Neutrophil (primary cell): ENCODE data around the gene GFOD2.

Experiments used
- H3K27ac ChIP-seq: fragments of 200-600 bp; sonication (generic); 2 replicates; pipeline ENCODE4 v1.5.1; 2016; ENCODE audit warnings: mild to moderate bottlenecking, moderate library complexity
- H3K27me3 ChIP-seq: fragments of 200-600 bp; sonication (generic); 2 replicates; pipeline ENCODE4 v1.6.0; 2016; ENCODE audit warnings: mild to moderate bottlenecking
- H3K36me3 ChIP-seq: fragments of 200-600 bp; sonication (generic); 2 replicates; pipeline ENCODE4 v1.5.1; 2017
- H3K4me1 ChIP-seq, 2 experiments: fragments of 200-600 bp in 1 of 2; sonication (generic) in 1 of 2; 1 replicate in 1 of 2; 2 replicates in 1 of 2; pipeline versions ENCODE4 v1.5.1 to v1.6.1; 2013 to 2016; ENCODE audit warnings: low read depth in 1 of 2, low read length in 1 of 2, mild to moderate bottlenecking in 1 of 2, moderate library complexity in 1 of 2; ENCODE audit not compliant: control insufficient read depth in 1 of 2, insufficient read depth in 1 of 2
- H3K4me3 ChIP-seq, 2 experiments: fragments of 200-600 bp in 1 of 2; sonication (generic) in 1 of 2; 1 replicate in 1 of 2; 2 replicates in 1 of 2; pipeline ENCODE4 v1.5.1; 2013 to 2016; ENCODE audit warnings: low read depth in 1 of 2, low read length in 1 of 2, mild to moderate bottlenecking in 1 of 2, moderate library complexity in 1 of 2
- H3K9me3 ChIP-seq: fragments of 200-600 bp; sonication (generic); 2 replicates; pipeline ENCODE4 v1.5.1; 2016
- TF ChIP-seq, protein P1 (sequence below): fragments of 200-600 bp; sonication (generic); IDR thresholded peaks from 2 replicates; pipeline ENCODE4 v1.5.1; 2016; ENCODE audit warnings: antibody characterized with exemption

The GFOD2 gene

DNA sequence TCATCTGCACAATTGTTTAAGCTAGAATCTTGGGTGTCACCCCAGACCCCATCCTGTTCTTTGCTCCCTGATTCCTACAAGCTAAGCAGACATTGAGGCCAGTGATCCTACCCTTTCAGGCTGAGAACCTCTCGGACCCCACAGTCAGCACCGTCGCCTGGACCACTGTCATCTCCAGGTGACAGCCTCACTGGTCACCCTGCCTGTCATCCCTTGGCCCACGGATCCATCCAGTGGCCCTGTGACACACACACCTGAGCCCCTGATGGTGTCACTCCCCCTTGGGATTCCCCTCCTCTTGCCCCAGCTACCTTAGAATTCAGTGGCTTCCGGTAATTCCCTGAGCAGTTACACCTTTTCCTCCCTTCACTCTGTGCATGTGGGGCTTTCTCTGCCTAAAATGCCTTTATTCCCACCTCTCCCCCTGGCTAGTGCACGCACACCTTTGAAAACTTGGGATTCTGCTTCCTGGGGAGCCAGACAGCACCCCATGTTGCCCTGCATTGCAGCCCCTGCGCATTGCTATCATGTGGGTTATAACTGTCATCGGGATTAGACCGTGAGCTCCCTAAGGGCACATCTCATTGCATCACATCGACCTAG, 49.5 kb downstream of the GFOD2 start:
- H3K27ac ChIP-seq: peak overlapping the region; percentile 85
- peak overlapping the region in 1 of 2 experiments; percentile 15 for H3K4me3 ChIP-seq
- H3K9me3 ChIP-seq: no peaks in the 10 kb centered on the region
- no peaks in the 10 kb centered on the region for H3K36me3 ChIP-seq
- peaks cover 62 to 65% of the 10 kb centered on the region in 2 experiments for H3K4me1 ChIP-seq
- TF ChIP-seq, protein P1, sequence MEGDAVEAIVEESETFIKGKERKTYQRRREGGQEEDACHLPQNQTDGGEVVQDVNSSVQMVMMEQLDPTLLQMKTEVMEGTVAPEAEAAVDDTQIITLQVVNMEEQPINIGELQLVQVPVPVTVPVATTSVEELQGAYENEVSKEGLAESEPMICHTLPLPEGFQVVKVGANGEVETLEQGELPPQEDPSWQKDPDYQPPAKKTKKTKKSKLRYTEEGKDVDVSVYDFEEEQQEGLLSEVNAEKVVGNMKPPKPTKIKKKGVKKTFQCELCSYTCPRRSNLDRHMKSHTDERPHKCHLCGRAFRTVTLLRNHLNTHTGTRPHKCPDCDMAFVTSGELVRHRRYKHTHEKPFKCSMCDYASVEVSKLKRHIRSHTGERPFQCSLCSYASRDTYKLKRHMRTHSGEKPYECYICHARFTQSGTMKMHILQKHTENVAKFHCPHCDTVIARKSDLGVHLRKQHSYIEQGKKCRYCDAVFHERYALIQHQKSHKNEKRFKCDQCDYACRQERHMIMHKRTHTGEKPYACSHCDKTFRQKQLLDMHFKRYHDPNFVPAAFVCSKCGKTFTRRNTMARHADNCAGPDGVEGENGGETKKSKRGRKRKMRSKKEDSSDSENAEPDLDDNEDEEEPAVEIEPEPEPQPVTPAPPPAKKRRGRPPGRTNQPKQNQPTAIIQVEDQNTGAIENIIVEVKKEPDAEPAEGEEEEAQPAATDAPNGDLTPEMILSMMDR: no peak
- H3K27me3 ChIP-seq: no peaks in the 10 kb centered on the region

DNA sequence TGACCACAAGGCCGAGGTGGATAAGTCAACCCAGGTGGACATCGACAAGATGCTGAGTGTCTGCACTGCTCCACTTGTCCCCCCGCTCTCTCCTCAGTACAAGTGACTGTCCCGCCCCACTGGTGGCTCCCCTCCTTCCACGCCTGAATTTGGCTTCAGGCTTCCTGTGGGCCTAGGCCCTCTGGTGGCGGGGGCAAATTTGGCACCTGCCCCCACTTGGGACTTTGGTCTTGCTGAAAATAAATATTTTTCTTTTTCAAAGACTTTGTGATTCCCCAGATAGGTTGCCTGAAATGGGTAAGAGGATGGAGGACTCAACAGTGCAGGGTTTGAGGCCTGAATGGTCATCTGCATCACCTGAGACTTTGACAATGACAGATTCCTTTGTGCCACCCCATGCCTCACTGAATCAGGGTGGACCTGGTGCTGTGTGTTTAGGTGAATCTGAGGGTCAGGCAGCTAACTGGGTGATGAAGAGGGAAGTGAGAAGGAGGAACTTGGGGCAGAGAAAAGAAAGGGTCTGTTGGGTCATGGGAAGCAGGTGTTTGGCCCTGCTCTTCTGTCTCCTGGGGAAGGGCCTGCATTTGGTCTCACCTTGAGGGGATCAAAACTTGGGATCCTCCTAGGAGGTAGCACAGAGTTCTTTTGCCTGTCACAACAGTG, 50.5 kb downstream of the GFOD2 start:
- H3K36me3 ChIP-seq: no peaks in the 10 kb centered on the region
- H3K9me3 ChIP-seq: no peaks in the 10 kb centered on the region
- H3K4me1 ChIP-seq: peaks cover 53 to 55% of the 10 kb centered on the region in 2 experiments
- peak overlapping the region; percentile 85 for H3K27ac ChIP-seq
- H3K4me3 ChIP-seq: peak overlapping the region in 1 of 2 experiments; percentile 15
- TF ChIP-seq, protein P1: no peak
- no peaks in the 10 kb centered on the region for H3K27me3 ChIP-seq

DNA sequence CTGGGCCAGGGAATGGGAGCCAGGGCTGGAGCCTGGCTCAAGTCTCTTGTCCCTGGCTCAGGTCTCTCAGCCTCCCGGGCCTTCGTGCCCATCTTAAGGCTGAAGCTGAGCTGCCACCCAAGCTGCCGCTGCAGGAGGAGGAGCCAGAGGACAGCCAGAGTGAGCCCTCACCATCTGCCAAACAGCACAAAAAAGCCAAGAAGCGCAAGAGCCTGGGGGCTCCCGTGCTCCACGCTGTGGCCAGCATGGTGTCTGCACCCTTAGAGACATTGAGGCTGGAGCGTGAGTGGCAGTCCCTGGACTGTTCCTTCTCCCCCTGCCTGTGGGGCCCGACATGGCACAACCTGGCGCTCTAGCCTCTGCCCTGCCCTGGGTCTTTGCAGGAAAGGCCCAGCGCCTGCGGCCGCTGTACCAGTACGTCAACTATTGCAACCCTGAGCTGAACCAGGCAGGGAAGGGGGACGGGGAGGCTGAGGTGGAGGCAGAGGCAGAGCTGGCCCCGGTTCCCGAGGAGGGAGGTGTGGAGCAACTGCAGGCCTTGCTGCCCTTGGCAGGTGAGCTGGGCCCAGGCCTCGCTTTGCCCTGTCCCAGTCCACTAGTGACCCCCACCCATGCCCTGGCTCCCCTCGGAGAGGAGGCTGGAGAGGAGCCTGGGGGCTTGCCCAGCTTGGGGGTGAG, 51.2 kb downstream of the GFOD2 start:
- H3K27me3 ChIP-seq: no peaks in the 10 kb centered on the region
- TF ChIP-seq, protein P1: peak; percentile 51
- peak overlapping the region; percentile 92 to 100 for H3K4me3 ChIP-seq
- H3K27ac ChIP-seq: peak overlapping the region; percentile 85
- H3K4me1 ChIP-seq: peaks cover 46 to 49% of the 10 kb centered on the region in 2 experiments
- H3K9me3 ChIP-seq: no peaks in the 10 kb centered on the region
- H3K36me3 ChIP-seq: no peaks in the 10 kb centered on the region

DNA sequence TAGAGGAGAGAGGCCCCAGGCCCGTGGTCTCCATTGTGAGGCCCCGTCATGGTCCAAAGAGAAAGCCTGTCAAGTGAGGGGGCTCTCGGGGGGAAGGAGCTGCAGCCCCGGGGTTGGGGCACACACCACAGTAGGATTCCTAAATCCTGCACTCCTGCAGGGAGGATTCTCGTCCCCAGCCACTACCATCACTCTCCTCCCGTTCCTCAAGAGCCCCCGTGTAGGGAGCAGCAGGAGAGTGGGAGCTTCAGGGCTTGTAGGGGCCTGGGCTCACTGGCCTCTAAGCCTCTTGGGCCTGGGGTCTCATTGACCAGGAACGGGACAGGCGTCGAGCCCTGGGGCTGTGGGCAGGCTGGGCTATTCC, 51.7 kb downstream of the GFOD2 start:
- TF ChIP-seq, protein P1: no peak
- no peaks in the 10 kb centered on the region for H3K27me3 ChIP-seq
- H3K36me3 ChIP-seq: peaks cover under 1% of the 10 kb centered on the region
- H3K4me1 ChIP-seq: peaks cover 41 to 43% of the 10 kb centered on the region in 2 experiments
- no peaks in the 10 kb centered on the region for H3K9me3 ChIP-seq
- peak overlapping the region; percentile 85 for H3K27ac ChIP-seq
- peak overlapping the region; percentile 92 to 100 for H3K4me3 ChIP-seq

DNA sequence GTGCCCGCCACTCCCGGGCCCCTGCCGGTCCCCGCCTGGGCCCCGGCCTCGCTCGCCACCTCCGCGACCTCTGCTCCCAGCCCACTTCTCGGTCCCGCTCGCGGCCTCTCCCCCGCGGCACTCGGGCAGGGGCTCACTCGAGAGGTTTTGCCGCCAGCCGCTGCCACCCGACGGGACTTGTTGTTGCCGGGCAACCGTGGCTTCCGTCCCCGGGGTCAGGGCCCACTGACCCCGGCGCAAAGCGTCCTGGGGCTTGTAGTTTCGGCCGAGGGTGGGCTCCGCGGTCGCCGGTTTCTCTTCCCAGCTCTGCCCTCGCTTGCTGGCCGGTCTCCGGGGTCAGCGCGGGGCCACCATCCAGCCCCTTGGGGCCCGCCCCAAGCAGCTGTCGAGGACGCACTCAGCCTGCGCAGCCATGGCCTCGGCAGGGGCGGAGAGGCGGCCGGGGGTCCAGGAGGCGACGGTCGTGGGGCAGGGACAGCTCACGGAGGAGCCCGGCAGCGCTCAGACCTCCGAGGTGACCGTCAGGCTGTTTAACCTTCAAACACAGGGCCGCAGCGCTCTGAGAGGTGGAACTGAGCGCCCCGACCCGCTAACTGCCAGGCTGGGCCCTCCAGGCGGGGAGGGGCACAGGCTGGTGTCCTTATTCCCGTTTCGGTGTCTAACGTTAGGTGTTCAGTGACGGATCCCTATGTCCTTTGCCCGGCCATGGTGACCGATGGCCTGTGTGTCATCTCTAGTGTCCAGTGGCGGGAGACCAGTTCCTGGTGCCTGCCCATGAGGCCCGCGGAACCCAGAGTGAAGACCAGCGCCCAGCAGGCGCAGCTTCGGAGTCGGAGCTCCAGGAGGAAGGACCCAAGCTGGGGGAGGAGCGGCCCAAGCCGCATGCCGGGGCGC, 52.3 kb downstream of the GFOD2 start, which contains the start of the genes C16orf86 and ENKD1:
Gene C16orf86 (plus strand): TSS at position 256 of the 894 bp plus-strand sequence. CDS start 157 bp downstream, at position 413.
Gene ENKD1 (minus strand): TSS at position 192 of the 894 bp plus-strand sequence. CDS start 308 bp downstream, outside the sequence.
- H3K9me3 ChIP-seq: no peaks in the 10 kb centered on the region
- peaks cover 39 to 41% of the 10 kb centered on the region in 2 experiments for H3K4me1 ChIP-seq
- H3K4me3 ChIP-seq: peak within 1 kb of the TSS; percentile 92 to 100
- peaks cover 6% of the 10 kb centered on the region for H3K36me3 ChIP-seq
- H3K27me3 ChIP-seq: peaks cover 2% of the 10 kb centered on the region
- peak within 1 kb of the TSS; percentile 85 for H3K27ac ChIP-seq
- TF ChIP-seq, protein P1: peak; percentile 16
